Muscle of back (tissue), 11 donors: ENCODE measurements around the gene RFX8. TPM values are rescaled to one million over a fixed set of nuclear protein-coding genes. Genes with fewer than 3 reads are reported as not detected.
"Not testable (repeated sequence)": the region's sequence is repeated elsewhere in the genome, so short reads cannot be mapped to it uniquely, and the experiment has no call there.

Experiments used
- DNase-seq, 3 donors: peaks; one replicate each; pipeline versions ENCODE4 v3.0.0 to v3.0.0-alpha.2; 2013
- polyA plus RNA-seq, 10 donors: library from polyadenylated mRNA; unstranded; fragments of 120-200 nt; gene quantifications; one replicate each; pipeline ENCODE4 v1.2.1, GENCODE V29; 2013; ENCODE audit not compliant: insufficient read length in 10 of 10

Gene RFX8
- polyA plus RNA-seq, 10 donors, result 2.4 to 3.9 (median 2.7) TPM

GRCh38 chr2:101486994-101487393 lies 12.1 kb upstream of the RFX8 start:
- DNase-seq, result no peak

GRCh38 chr2:101486258-101486701 lies 11.4 kb upstream of the RFX8 start:
- no peak for DNase-seq

DNA sequence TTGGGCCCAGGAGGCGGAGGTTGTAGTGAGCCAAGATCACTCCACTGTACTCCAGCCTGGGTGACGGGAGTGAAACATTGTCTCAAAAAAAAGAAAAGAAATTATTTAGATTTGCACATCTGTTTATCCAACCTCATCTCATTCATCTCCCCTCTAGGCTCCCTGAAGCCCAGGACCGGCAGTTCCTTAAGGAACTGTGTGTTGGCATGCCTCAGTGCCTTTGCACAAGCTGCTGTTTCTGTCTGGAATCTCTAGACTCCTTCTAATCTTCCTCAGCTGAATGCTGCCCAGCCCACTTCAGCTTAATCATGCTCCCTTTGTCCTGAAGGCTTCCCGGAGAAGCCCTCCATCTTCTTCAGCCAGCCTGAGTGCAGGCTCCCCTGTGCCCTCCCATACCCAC lies 10.9 kb upstream of the RFX8 start:
- DNase-seq, result no peak

GRCh38 chr2:101480764-101481163 lies 5.9 kb upstream of the RFX8 start:
- no peak for DNase-seq

DNA sequence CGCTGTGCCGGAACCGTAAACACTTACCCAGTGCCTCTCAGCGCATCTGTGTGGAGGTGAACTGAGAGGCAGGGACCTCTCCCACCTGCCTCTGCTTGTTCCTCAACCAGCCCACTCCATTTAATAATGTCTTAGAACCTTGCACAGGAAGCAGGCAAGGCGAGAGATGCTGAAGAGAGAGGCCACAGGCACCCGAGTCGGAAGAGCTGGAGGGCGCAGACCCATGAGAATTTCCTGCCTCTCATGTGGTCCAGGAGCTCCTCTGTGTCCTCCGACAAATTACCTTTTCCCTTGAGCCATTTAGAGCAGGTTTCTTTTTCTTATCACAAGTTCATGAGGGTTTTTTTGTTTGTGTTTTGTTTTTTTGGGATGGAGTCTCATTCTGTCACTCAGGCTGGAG lies 4.9 kb upstream of the RFX8 start:
- no peak for DNase-seq

DNA sequence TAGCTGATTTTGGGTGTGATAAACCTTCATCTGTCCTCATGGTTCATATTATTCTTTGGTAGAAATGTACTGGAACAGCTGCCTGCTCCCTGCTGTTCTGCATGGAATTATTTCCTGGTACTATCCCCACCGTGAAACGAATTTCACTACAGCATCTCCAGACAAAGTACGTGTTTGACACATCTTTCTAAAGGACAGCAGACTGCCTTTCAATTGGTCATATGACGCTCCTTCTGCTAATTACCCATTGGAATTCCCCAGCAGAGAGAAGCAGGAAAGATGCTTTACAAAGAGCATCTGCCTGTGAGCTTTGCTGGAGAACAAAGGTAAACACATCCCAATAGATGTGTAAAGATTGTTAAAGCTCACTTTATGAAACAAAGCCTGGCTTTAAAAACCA lies 4.4 kb upstream of the RFX8 start:
- peak in 1 of 3 donors; percentile 20 for DNase-seq

GRCh38 chr2:101478181-101479001 lies 3.5 kb upstream of the RFX8 start:
- peak; percentile 25 to 64 (median 27) for DNase-seq

- no peak for DNase-seq
Observed at GRCh38 chr2:101477556-101477955, 2.6 kb upstream of the RFX8 start.

DNA sequence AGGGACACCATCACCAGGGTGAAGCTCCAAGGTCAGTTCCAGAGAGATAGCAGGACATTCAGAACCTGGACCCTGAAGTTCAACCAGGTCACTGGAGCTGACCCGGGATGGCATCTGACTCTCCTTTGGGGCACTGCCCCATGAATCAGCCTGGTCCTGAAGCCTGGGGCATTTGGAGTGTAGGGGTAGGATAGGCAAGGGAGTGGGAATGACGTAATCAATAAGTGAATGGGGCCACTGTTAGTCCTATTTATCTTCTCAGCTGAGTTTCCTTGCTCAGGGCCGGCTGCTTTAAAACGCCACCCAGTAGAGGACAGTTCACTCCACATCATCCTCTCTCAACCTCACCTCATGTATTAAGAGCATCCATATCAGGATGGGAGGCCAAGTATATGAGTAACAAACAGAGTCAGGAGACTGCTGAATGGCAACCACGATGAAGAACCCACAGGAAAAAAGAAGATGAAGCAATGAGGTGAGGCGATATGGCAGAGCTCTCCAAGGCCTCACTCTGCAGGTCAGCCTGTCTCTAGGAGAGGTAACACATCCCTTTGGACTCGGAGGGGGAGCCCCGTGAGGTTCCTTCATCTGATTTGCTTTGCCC lies 1.8 kb upstream of the RFX8 start:
- DNase-seq, result no peak

DNA sequence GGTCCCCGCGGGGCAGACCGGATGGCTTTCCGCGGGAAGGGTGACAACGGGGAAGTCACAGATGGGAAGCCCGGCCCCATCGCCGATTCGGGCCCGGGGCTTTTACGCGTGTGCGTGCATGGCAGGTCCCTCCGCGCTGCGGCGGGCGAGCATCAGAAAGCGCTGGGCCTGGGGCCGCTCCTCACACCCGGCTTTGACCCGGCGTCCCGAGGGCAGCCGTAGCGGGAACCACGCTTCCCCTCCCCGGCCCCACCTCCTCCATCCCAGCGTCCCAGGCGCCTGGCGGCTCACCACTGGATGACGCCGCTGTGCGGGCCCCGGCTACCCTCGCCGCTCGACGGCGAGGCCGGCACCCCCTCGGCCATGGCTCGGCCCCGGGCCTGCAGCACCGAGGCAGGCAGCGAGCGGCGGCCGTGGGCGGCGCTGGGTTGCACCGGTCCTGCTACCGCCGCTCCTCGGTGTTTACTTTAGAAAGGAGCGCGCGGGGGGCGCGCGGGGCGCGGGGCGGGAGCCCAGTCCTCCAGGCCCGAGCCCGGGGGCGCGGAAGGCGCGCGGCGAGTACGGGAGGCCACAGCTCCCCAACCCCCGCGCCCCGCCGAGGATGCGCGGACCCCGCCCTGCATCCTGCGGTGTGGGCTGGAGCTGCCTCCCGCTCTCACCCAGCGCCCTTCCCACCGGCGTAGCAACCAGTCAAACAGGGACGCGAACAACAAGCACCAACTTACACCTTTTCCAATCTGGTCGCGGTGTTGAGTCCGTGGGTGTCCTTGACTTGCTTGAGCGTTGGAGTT lies 806 bp downstream of the RFX8 start:
- DNase-seq, result peak; percentile 52 to 91 (median 75)

GRCh38 chr2:101473591-101473910 lies 1.4 kb downstream of the RFX8 start:
- DNase-seq, result no peak

- DNase-seq, result no peak
Observed at GRCh38 chr2:101469863-101470262, 5.0 kb downstream of the RFX8 start.

GRCh38 chr2:101467306-101467705 lies 7.6 kb downstream of the RFX8 start:
- no peak for DNase-seq

- peak in 1 of 3 donors; percentile 30 for DNase-seq
Observed at GRCh38 chr2:101466426-101466825, 8.5 kb downstream of the RFX8 start.

- no peak for DNase-seq
Observed at GRCh38 chr2:101464841-101465240, 10.1 kb downstream of the RFX8 start.

DNA sequence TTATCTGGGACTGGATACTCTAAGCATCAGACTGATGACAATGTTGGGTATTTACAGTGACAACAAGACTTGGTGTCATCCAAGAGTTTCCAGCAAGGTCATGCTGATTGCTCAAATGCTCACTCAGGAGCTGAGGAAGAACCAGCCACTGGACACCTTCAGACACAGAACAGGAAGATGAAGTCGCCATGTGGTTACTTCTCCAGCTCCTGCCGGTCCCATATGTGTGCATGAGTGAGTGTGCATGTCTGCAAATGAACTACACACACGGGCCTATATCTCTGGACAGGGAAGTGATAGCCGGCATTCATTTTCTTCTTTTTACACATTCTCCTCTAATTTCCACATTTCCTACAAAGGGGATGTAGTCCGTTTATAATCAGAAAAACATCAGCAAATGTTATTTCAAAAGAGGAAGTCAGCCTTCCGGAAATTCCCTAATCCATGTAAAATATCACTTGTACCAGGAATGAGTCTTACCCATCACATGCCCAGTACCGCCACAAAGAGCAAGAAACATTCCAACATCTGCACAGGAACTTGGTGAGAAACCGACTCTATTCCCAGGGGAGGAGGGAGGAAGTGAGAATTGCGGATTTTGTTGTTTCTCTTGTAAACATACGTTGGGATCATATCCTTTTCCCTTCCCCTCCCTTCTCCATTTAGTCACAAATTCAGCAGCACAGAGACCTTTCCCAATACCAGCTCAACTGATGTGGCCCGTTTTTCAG lies 10.8 kb downstream of the RFX8 start:
- DNase-seq, result peak; percentile 38 to 85 (median 65)

DNA sequence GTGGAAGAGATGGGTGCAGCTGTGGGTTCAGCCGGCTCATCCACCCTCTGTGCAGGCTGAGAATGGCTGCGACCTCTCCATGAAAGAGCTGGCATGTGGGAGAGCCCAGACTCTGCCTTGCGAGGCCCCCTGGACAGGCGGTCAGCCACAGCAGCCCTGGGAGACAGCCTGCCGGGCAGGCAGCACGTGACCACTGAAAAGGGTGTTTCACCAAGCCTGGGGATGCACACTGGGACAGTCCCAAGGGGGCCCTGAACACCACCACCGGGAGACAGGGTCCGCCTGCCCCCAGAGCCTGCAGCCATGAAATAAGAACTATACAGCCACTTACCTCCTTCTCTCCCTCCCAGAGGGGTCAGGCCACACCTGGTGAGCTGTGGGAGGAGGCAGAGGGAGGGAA lies 11.5 kb downstream of the RFX8 start:
- DNase-seq, result no peak

- no peak for DNase-seq
Observed at GRCh38 chr2:101461381-101461780, 13.5 kb downstream of the RFX8 start.

- DNase-seq, result not testable (repeated sequence)
Observed at GRCh38 chr2:101454408-101454807, 20.5 kb downstream of the RFX8 start.

DNA sequence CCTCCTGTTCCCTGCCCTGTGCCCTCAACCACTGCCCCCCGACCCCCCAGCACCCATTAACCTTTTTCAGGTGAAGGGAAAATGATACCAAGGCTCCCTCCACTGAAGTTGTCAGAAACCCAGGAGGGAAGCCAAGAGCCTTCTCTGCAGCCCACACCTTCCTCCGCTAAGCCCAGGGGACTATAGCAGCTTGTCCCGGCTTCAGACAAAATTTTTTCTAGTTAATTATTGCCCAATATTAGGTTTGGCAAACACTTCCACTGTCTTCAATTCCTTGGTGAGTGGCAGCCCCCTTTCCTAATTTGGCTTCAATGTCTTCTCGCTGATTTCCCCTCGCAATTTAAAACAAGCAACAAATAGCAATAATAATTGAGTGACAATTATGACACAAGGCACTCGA lies 23.9 kb downstream of the RFX8 start:
- DNase-seq, result no peak

- peak in 1 of 3 donors; percentile 74 for DNase-seq
Observed at GRCh38 chr2:101446869-101447268, 28.0 kb downstream of the RFX8 start.

DNA sequence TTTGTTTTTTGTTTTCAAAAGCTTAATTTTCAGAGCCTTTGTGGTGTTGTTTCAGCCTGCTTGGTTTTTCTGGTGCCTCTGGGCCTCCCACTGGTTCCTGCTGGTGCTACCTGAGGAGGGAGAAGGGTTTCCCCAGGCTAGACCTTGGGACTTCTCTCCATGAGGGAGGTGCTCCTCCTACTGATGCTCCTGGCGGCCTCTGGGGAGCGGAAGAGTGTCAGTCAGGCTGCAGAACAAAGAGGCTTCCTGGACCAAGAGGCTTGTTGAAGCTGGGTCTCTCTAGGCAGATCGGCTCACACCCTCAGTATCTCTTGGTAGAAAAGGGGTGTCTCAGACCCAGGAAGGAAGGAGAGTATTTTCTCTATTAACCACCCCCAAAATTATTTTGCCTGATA lies 32.2 kb downstream of the RFX8 start:
- DNase-seq, result no peak
